WTC11 (cell line): ENCODE measurements around the gene PIP4P1. TPM values are rescaled to one million over a fixed set of nuclear protein-coding genes. Genes with fewer than 3 reads are reported as not detected.
A peak's percentile ranks its signal among the peaks of the same experiment; 100 is the strongest.

Source experiments
- ATAC-seq: fragments of 200-7000 bp; cut with Tn5 transposase; 2 replicates; pipeline ENCODE4 v1.10.0; 2021; ENCODE audit warnings: mild to moderate bottlenecking, moderate library complexity
- CTCF ChIA-PET: fragments of 300-600 bp; sonication (Branson Sonifier 250); formaldehyde crosslinking; loops from one replicate; lab custom pipeline; 2021; ENCODE audit warnings: antibody characterized with exemption; lab: Charles Lee
- POLR2A ChIA-PET: fragments of 350-600 bp; sonication (Branson Sonifier 250); formaldehyde crosslinking; loops from one replicate; lab custom pipeline; 2021; ENCODE audit warnings: antibody characterized with exemption; lab: Charles Lee
- DNase-seq: peaks from one replicate; pipeline ENCODE4 v3.0.0; 2021; ENCODE audit warnings: low spot score
- H3K27ac Mint-ChIP-seq: 2 replicates; pipeline ENCODE4 v1.8.0; 2021; ENCODE audit warnings: mixed read lengths
- H3K27me3 Mint-ChIP-seq: 2 replicates; pipeline ENCODE4 v1.8.0; 2021; ENCODE audit warnings: low read depth, mild to moderate bottlenecking, moderate library complexity, mixed read lengths
- H3K36me3 Mint-ChIP-seq: 2 replicates; pipeline ENCODE4 v1.8.0; 2021; ENCODE audit warnings: mixed read lengths
- H3K4me1 Mint-ChIP-seq: 2 replicates; pipeline ENCODE4 v1.8.0; 2022; ENCODE audit warnings: mixed read lengths
- H3K4me3 Mint-ChIP-seq: 2 replicates; pipeline ENCODE4 v1.8.0; 2021; ENCODE audit warnings: mild to moderate bottlenecking, moderate library complexity, mixed read lengths
- H3K9me3 Mint-ChIP-seq: 2 replicates; pipeline ENCODE4 v1.8.0; 2021; ENCODE audit warnings: mixed read lengths
- AFF4 ChIP-seq: sonication (generic); formaldehyde crosslinking; IDR thresholded peaks from 2 replicates; pipeline ENCODE4 v1.8.1; 2023; ENCODE audit warnings: mild to moderate bottlenecking, missing genetic modification reagents, borderline replicate concordance
- ATF3 ChIP-seq: sonication (generic); formaldehyde crosslinking; conservative IDR thresholded peaks from 2 replicates; pipeline ENCODE4 v1.8.1; 2022; ENCODE audit warnings: mild to moderate bottlenecking, missing genetic modification reagents
- E2F4 ChIP-seq: sonication (generic); formaldehyde crosslinking; IDR thresholded peaks from 2 replicates; pipeline ENCODE4 v1.8.1; 2022; ENCODE audit warnings: low read depth, mild to moderate bottlenecking, moderate library complexity, missing genetic modification reagents, borderline replicate concordance
- E2F5 ChIP-seq: sonication (generic); formaldehyde crosslinking; IDR thresholded peaks from 2 replicates; pipeline ENCODE4 v1.8.1; 2022; ENCODE audit warnings: mild to moderate bottlenecking, moderate library complexity, missing genetic modification reagents
- FOXP1 ChIP-seq: sonication (generic); formaldehyde crosslinking; IDR thresholded peaks from 2 replicates; pipeline ENCODE4 v1.8.0; 2022; ENCODE audit warnings: missing genetic modification reagents, mild to moderate bottlenecking, moderate library complexity, borderline replicate concordance
- FOXP4 ChIP-seq: sonication (generic); formaldehyde crosslinking; IDR thresholded peaks from 2 replicates; pipeline ENCODE4 v1.8.0; 2022; ENCODE audit warnings: mild to moderate bottlenecking, missing genetic modification reagents
- HMGXB4 ChIP-seq: sonication (generic); formaldehyde crosslinking; IDR thresholded peaks from 2 replicates; pipeline ENCODE4 v1.8.1; 2023; ENCODE audit warnings: mild to moderate bottlenecking, moderate library complexity, missing genetic modification reagents
- KAT7 ChIP-seq: sonication (generic); formaldehyde crosslinking; IDR thresholded peaks from 2 replicates; pipeline ENCODE4 v1.8.1; 2023; ENCODE audit warnings: missing genetic modification reagents, mild to moderate bottlenecking, borderline replicate concordance
- NFE2L1 ChIP-seq: sonication (generic); formaldehyde crosslinking; IDR thresholded peaks from 2 replicates; pipeline ENCODE4 v1.8.1; 2023; ENCODE audit warnings: missing genetic modification reagents
- NR2C2 ChIP-seq: sonication (generic); formaldehyde crosslinking; IDR thresholded peaks from 2 replicates; pipeline ENCODE4 v1.8.0; 2022; ENCODE audit warnings: mild to moderate bottlenecking, missing genetic modification reagents
- PRDM15 ChIP-seq: sonication (generic); formaldehyde crosslinking; IDR thresholded peaks from 2 replicates; pipeline ENCODE4 v1.8.0; 2022; ENCODE audit warnings: missing genetic modification reagents
- TEAD1 ChIP-seq: sonication (generic); formaldehyde crosslinking; IDR thresholded peaks from 2 replicates; pipeline ENCODE4 v1.8.0; 2022; ENCODE audit warnings: mild to moderate bottlenecking, missing genetic modification reagents
- TP53 ChIP-seq: sonication (generic); formaldehyde crosslinking; IDR thresholded peaks from 2 replicates; pipeline ENCODE4 v1.8.1; 2023; ENCODE audit warnings: mild to moderate bottlenecking, missing genetic modification reagents
- ZNF263 ChIP-seq: sonication (generic); formaldehyde crosslinking; IDR thresholded peaks from 2 replicates; pipeline ENCODE4 v1.8.1; 2022; ENCODE audit warnings: low read depth, mild to moderate bottlenecking, moderate library complexity, missing genetic modification reagents
- ZNF281 ChIP-seq: sonication (generic); formaldehyde crosslinking; IDR thresholded peaks from 2 replicates; pipeline ENCODE4 v1.8.0; 2023; ENCODE audit warnings: mild to moderate bottlenecking, missing genetic modification reagents
- ZNF317 ChIP-seq: sonication (generic); formaldehyde crosslinking; IDR thresholded peaks from 2 replicates; pipeline ENCODE4 v1.8.1; 2023; ENCODE audit warnings: low read depth, mild to moderate bottlenecking, moderate library complexity, missing genetic modification reagents, borderline replicate concordance
- total RNA-seq: library from RNA; stranded (reverse); gene quantifications from 3 replicates; pipeline ENCODE4 v1.2.3, GENCODE V29; 2021

The PIP4P1 gene
- total RNA-seq, 1 experiment from 2014 or later = 34.1 TPM

- TF ChIP-seq PRDM15 (CRISPR knock-in tag) = peak; percentile 91
- 0 out of 2 replicates have a peak, but pooled peaks have one; percentile 93 for TF ChIP-seq KAT7 (CRISPR knock-in tag)
- TF ChIP-seq TP53 (CRISPR knock-in tag) = no peak
- 0 out of 2 replicates have a peak, but pooled peaks have one; percentile 42 for TF ChIP-seq ZNF317 (CRISPR knock-in tag)
- peak; percentile 51; the same call in 1 of the 2 replicates for TF ChIP-seq NFE2L1 (CRISPR knock-in tag)
- no peak for TF ChIP-seq ATF3 (CRISPR knock-in tag)
- peak; percentile 48; the same call in 1 of the 2 replicates for TF ChIP-seq HMGXB4 (CRISPR knock-in tag)
- TF ChIP-seq ZNF281 (CRISPR knock-in tag) = 0 out of 2 replicates have a peak, but pooled peaks have one; percentile 59
- TF ChIP-seq FOXP4 (CRISPR knock-in tag) = peak; percentile 70; the same call in 1 of the 2 replicates
- peak; percentile 82; the same call in 1 of the 2 replicates for TF ChIP-seq TEAD1
Measured at GRCh38 chr14:20469242-20469889, 8.1 kb upstream of the PIP4P1 start, which contains the start of gene PNP (continued).

- Mint-ChIP-seq H3K27ac (peak overlapping the region; percentile 98), H3K4me3 (peak overlapping the region; percentile 99), H3K27me3 (peaks cover 10% of the 10 kb centered on the region), H3K36me3 (peaks cover 21% of the 10 kb centered on the region), H3K4me1 (peaks cover 19% of the 10 kb centered on the region), H3K9me3 (no peaks in the 10 kb centered on the region)
- ChIA-PET CTCF (interaction anchor here (1.9 to 2.5 kb wide), 2 partner anchors 53 to 138 kb away, joined by 6 to 10 read pairs; no protein-coding TSS in a partner anchor), POLR2A (interaction anchor here (1.0 to 2.4 kb wide), 4 partner anchors 7 to 126 kb away, joined by 3 to 19 read pairs (median 10); partner anchors contain the start of genes APEX1, OSGEP, PARP2 and PIP4P1)
- no peak for DNase-seq
- no peak for ATAC-seq
- TF ChIP-seq FOXP1 (CRISPR knock-in tag) (no peak), AFF4 (CRISPR knock-in tag) (no peak), KAT7 (CRISPR knock-in tag) (no peak), E2F5 (CRISPR knock-in tag) (no peak), NR2C2 (CRISPR knock-in tag) (no peak), ZNF263 (CRISPR knock-in tag) (no peak), E2F4 (no peak)
Measured at GRCh38 chr14:20468764-20469241, 7.6 kb upstream of the PIP4P1 start.
